Neutrophil (primary cell): ENCODE results near the gene ARHGEF1.

Source experiments
- H3K27ac ChIP-seq: fragments of 200-600 bp; sonication (generic); 2 replicates; pipeline ENCODE4 v1.5.1; 2016; ENCODE audit warnings: mild to moderate bottlenecking, moderate library complexity
- H3K27me3 ChIP-seq: fragments of 200-600 bp; sonication (generic); 2 replicates; pipeline ENCODE4 v1.6.0; 2016; ENCODE audit warnings: mild to moderate bottlenecking
- H3K36me3 ChIP-seq: fragments of 200-600 bp; sonication (generic); 2 replicates; pipeline ENCODE4 v1.5.1; 2017
- H3K4me1 ChIP-seq, 2 experiments: fragments of 200-600 bp in 1 of 2; sonication (generic) in 1 of 2; 1 replicate in 1 of 2; 2 replicates in 1 of 2; pipeline versions ENCODE4 v1.5.1 to v1.6.1; 2013 to 2016; ENCODE audit warnings: low read depth in 1 of 2, low read length in 1 of 2, mild to moderate bottlenecking in 1 of 2, moderate library complexity in 1 of 2; ENCODE audit not compliant: control insufficient read depth in 1 of 2, insufficient read depth in 1 of 2
- H3K4me3 ChIP-seq, 2 experiments: fragments of 200-600 bp in 1 of 2; sonication (generic) in 1 of 2; 1 replicate in 1 of 2; 2 replicates in 1 of 2; pipeline ENCODE4 v1.5.1; 2013 to 2016; ENCODE audit warnings: low read depth in 1 of 2, low read length in 1 of 2, mild to moderate bottlenecking in 1 of 2, moderate library complexity in 1 of 2
- H3K9me3 ChIP-seq: fragments of 200-600 bp; sonication (generic); 2 replicates; pipeline ENCODE4 v1.5.1; 2016
- CTCF ChIP-seq: fragments of 200-600 bp; sonication (generic); IDR thresholded peaks from 2 replicates; pipeline ENCODE4 v1.5.1; 2016; ENCODE audit warnings: antibody characterized with exemption

ARHGEF1 gene

GRCh38 chr19:41918095-41918494 lies 35.1 kb downstream of the ARHGEF1 start:
- no peak overlapping the region for H3K27ac ChIP-seq
- H3K4me1 ChIP-seq = no peaks in the 10 kb centered on the region
- H3K9me3 ChIP-seq = no peaks in the 10 kb centered on the region
- H3K36me3 ChIP-seq = no peaks in the 10 kb centered on the region
- peaks cover 100% of the 10 kb centered on the region for H3K27me3 ChIP-seq
- no peak overlapping the region for H3K4me3 ChIP-seq
- TF ChIP-seq CTCF = no peak

- Histone ChIP-seq H3K4me3 (no peak overlapping the region), H3K27ac (no peak overlapping the region), H3K4me1 (no peaks in the 10 kb centered on the region), H3K36me3 (no peaks in the 10 kb centered on the region), H3K27me3 (peaks cover 100% of the 10 kb centered on the region), H3K9me3 (no peaks in the 10 kb centered on the region)
- TF ChIP-seq CTCF = no peak
Measured at GRCh38 chr19:41918653-41919244, 35.8 kb downstream of the ARHGEF1 start.

GRCh38 chr19:41919948-41920712 lies 37.1 kb downstream of the ARHGEF1 start:
- H3K27me3 ChIP-seq = peaks cover 100% of the 10 kb centered on the region

GRCh38 chr19:41920882-41921576 lies 38.0 kb downstream of the ARHGEF1 start:
- H3K36me3 ChIP-seq = no peaks in the 10 kb centered on the region
- no peak overlapping the region for H3K4me3 ChIP-seq
- H3K27ac ChIP-seq = no peak overlapping the region
- TF ChIP-seq CTCF = no peak
- H3K9me3 ChIP-seq = no peaks in the 10 kb centered on the region
- H3K4me1 ChIP-seq = no peaks in the 10 kb centered on the region
- peaks cover 100% of the 10 kb centered on the region for H3K27me3 ChIP-seq

More at GRCh38 chr19:41919948-41920712, 37.1 kb downstream of the ARHGEF1 start:
- TF ChIP-seq CTCF = no peak
- Histone ChIP-seq H3K36me3 (no peaks in the 10 kb centered on the region), H3K4me1 (no peaks in the 10 kb centered on the region), H3K4me3 (no peak overlapping the region), H3K9me3 (no peaks in the 10 kb centered on the region), H3K27ac (no peak overlapping the region)

GRCh38 chr19:41921577-41922576 lies 38.9 kb downstream of the ARHGEF1 start:
- no peak overlapping the region for H3K27ac ChIP-seq
- no peaks in the 10 kb centered on the region for H3K4me1 ChIP-seq
- TF ChIP-seq CTCF = no peak
- peaks cover 100% of the 10 kb centered on the region for H3K27me3 ChIP-seq
- H3K9me3 ChIP-seq = no peaks in the 10 kb centered on the region
- H3K4me3 ChIP-seq = no peak overlapping the region
- H3K36me3 ChIP-seq = no peaks in the 10 kb centered on the region
